ENCODE measurements around the gene OR2C3. TPM values are rescaled to one million over a fixed set of nuclear protein-coding genes. Genes with fewer than 3 reads are reported as not detected.

OR2C3 gene
- polyA plus RNA-seq, 1 of the 3 experiments (the other 2 are of a cell fraction), result not detected

DNA sequence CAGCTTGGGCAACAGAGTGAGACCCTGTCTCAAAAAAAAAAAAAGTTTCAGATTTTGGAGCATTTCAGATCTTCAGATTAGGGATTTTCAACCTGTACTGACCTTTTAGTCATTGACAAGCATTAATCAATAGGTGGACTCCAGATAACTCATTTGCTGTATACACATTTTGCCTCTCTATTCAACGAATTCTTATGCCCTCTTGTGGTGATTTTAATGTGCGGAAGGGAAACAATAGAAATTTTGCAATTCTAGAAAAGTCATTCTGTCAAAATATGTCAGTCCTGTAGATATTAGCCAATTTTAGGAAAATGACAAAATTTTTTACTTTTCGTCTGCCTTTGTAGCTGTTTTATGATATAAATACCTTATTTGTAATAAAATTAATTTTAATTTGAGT, 40.3 kb upstream of the OR2C3 start:
- WGBS (ENCODE audit: low lambda C conversion rate), result under 1% methylated on average over 3 of the region's 3 CpGs
- POLR2A ChIA-PET, result no interaction called here
- TF ChIP-seq NRF1 (IDR thresholded peaks at IDR 0.05; ENCODE audit: low read depth, low read length), result no peak
- TF ChIP-seq POLR2AphosphoS5 (IDR thresholded peaks at IDR 0.05; ENCODE audit: low read depth, low read length), result no peak
- no peak for TF ChIP-seq RCOR1 (IDR thresholded peaks at IDR 0.05; ENCODE audit: low read length)
- TF ChIP-seq GABPA (IDR thresholded peaks at IDR 0.05; ENCODE audit: low read depth), result no peak
- TF ChIP-seq MEF2A (IDR thresholded peaks at IDR 0.05; ENCODE audit: borderline replicate concordance, low read depth), result no peak
- no peak for TF ChIP-seq TEAD4 (IDR thresholded peaks at IDR 0.05; ENCODE audit: borderline replicate concordance, insufficient read depth)
- no peak for TF ChIP-seq RFX5 (IDR thresholded peaks at IDR 0.05; ENCODE audit: low read length)
- TF ChIP-seq MXI1 (IDR thresholded peaks at IDR 0.05; ENCODE audit: low read depth, low read length), result no peak
- no peak for TF ChIP-seq FOXJ3 (CRISPR knock-in tag; IDR thresholded peaks at IDR 0.05)
- peak; percentile 52 for TF ChIP-seq RAD21 (IDR thresholded peaks at IDR 0.05; ENCODE audit: low read length)
- no peak for TF ChIP-seq MAX (IDR thresholded peaks at IDR 0.05; ENCODE audit: low read depth)
- no peak for TF ChIP-seq REST (IDR thresholded peaks at IDR 0.05; ENCODE audit: low read depth, low read length)
- no peak for TF ChIP-seq JUND (IDR thresholded peaks at IDR 0.05)
- TF ChIP-seq, protein P1, sequence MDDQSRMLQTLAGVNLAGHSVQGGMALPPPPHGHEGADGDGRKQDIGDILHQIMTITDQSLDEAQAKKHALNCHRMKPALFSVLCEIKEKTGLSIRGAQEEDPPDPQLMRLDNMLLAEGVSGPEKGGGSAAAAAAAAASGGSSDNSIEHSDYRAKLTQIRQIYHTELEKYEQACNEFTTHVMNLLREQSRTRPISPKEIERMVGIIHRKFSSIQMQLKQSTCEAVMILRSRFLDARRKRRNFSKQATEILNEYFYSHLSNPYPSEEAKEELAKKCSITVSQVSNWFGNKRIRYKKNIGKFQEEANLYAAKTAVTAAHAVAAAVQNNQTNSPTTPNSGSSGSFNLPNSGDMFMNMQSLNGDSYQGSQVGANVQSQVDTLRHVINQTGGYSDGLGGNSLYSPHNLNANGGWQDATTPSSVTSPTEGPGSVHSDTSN (IDR thresholded peaks at IDR 0.05), result no peak
- TF ChIP-seq CTCF (IDR thresholded peaks at IDR 0.05), result peak; percentile 73
- no peak for TF ChIP-seq RXRA (IDR thresholded peaks at IDR 0.05; ENCODE audit: borderline replicate concordance, low read depth)
- no peak for TF ChIP-seq GATA2 (CRISPR knock-in tag; IDR thresholded peaks at IDR 0.05)
- no peak for TF ChIP-seq TAF1 (IDR thresholded peaks at IDR 0.05; ENCODE audit: borderline replicate concordance, low read depth, low read length)
- TF ChIP-seq EZH2phosphoT487 (IDR thresholded peaks at IDR 0.05; ENCODE audit: borderline replicate concordance, low read depth), result no peak
- TF ChIP-seq ELF1 (IDR thresholded peaks at IDR 0.05), result no peak
- TF ChIP-seq SMC3 (IDR thresholded peaks at IDR 0.05; ENCODE audit: low read depth, low read length), result peak; percentile 32; the same call in 1 of the 2 replicates
- no peak for TF ChIP-seq CHD2 (IDR thresholded peaks at IDR 0.05; ENCODE audit: low read length, partially characterized antibody)
- H2AFZ ChIP-seq (ENCODE audit: low read depth), result no peak overlapping the region
- H3K4me1 ChIP-seq (ENCODE audit: control insufficient read depth in 1 of 2, insufficient read depth in 2 of 2, low read depth in 1 of 2, low read length in 1 of 2), result no peaks in the 10 kb centered on the region
- H3K79me2 ChIP-seq (ENCODE audit: insufficient read depth), result no peaks in the 10 kb centered on the region
- H3K9me3 ChIP-seq, result no peaks in the 10 kb centered on the region
- H3K4me3 ChIP-seq (ENCODE audit: low read depth in 2 of 2, low read length in 1 of 2), result no peak overlapping the region; a peak in 1 of 4 replicates
- H4K20me1 ChIP-seq (ENCODE audit: insufficient read depth), result no peaks in the 10 kb centered on the region
- H3F3A ChIP-seq (replicated peaks; ENCODE audit: insufficient read depth), result no peaks in the 10 kb centered on the region
- no peak overlapping the region for H3K4me2 ChIP-seq
- H3K9ac ChIP-seq, result no peak overlapping the region
- H3K9me2 ChIP-seq, result no peaks in the 10 kb centered on the region
- H3K36me3 ChIP-seq (replicated peaks in 1 of 2; ENCODE audit: control insufficient read depth in 1 of 2, insufficient read depth in 2 of 2, low read length in 1 of 2), result no peaks in the 10 kb centered on the region
- peak; percentile 10 for DNase-seq
- no peak overlapping the region for H3K27ac ChIP-seq (ENCODE audit: low read depth in 2 of 2, low read length in 1 of 2)
- CTCF ChIA-PET, result interaction anchor here (0.7 to 1.4 kb wide), 3 partner anchors 183 to 187 kb away, joined by 4 read pairs; no protein-coding TSS in a partner anchor
- no peaks in the 10 kb centered on the region for H3K27me3 ChIP-seq (ENCODE audit: insufficient read depth)

Data from SK-N-SH (cell line).